Neural progenitor cell (in vitro differentiated cells): ENCODE data around the gene SPATA7.

Experiments used
- CTCF ChIP-seq: fragments of 200-600 bp; sonication (generic); IDR thresholded peaks from 2 replicates; pipeline ENCODE4 v1.5.1; 2017; ENCODE audit warnings: antibody characterized with exemption, mild to moderate bottlenecking
- EZH2 ChIP-seq: fragments of 200-600 bp; sonication (generic); IDR thresholded peaks from 2 replicates; pipeline ENCODE4 v1.6.1; 2017; ENCODE audit warnings: antibody characterized with exemption, mild to moderate bottlenecking, moderate library complexity

- TF ChIP-seq CTCF (no peak), EZH2 (no peak)
Measured at GRCh38 chr14:88470542-88471440, 85.3 kb downstream of the SPATA7 start.
